IPS-18a (cell line): ENCODE results near the gene DNAJC9.

Source experiments
- H3K27ac ChIP-seq: one replicate; pipeline ENCODE4 v1.5.1; 2013; ENCODE audit warnings: low read length
- H3K27me3 ChIP-seq: one replicate; pipeline ENCODE4 v1.6.1; 2013; ENCODE audit warnings: mild to moderate bottlenecking, low read length; ENCODE audit not compliant: control insufficient read depth, insufficient read depth
- H3K36me3 ChIP-seq: one replicate; pipeline ENCODE4 v1.6.1; 2013; ENCODE audit warnings: low read depth, low read length; ENCODE audit not compliant: control insufficient read depth
- H3K4me1 ChIP-seq: one replicate; pipeline ENCODE4 v1.6.1; 2013; ENCODE audit warnings: low read depth, low read length; ENCODE audit not compliant: control insufficient read depth
- H3K4me3 ChIP-seq: one replicate; pipeline ENCODE4 v1.5.1; 2013; ENCODE audit warnings: low read length
- H3K9ac ChIP-seq: one replicate; pipeline ENCODE4 v1.6.1; 2013; ENCODE audit warnings: mild to moderate bottlenecking, low read length, moderate library complexity
- H3K9me3 ChIP-seq: one replicate; pipeline ENCODE4 v1.6.1; 2013; ENCODE audit warnings: low read depth, low read length; ENCODE audit not compliant: control insufficient read depth

Gene DNAJC9

GRCh38 chr10:73232887-73233286, 14.2 kb downstream of the DNAJC9 start:
- H3K4me1 ChIP-seq = no peaks in the 10 kb centered on the region
- no peak overlapping the region for H3K9ac ChIP-seq
- H3K9me3 ChIP-seq = no peaks in the 10 kb centered on the region
- H3K4me3 ChIP-seq = no peak overlapping the region
- H3K27ac ChIP-seq = no peak overlapping the region
- no peaks in the 10 kb centered on the region for H3K27me3 ChIP-seq
- H3K36me3 ChIP-seq = peaks cover 22% of the 10 kb centered on the region

- Histone ChIP-seq H3K4me1 (no peaks in the 10 kb centered on the region), H3K4me3 (no peak overlapping the region), H3K27me3 (no peaks in the 10 kb centered on the region), H3K36me3 (peaks cover 6% of the 10 kb centered on the region), H3K9me3 (no peaks in the 10 kb centered on the region), H3K27ac (no peak overlapping the region), H3K9ac (no peak overlapping the region)
Observed at GRCh38 chr10:73229567-73229966, 17.5 kb downstream of the DNAJC9 start.

GRCh38 chr10:73228247-73228646, 18.8 kb downstream of the DNAJC9 start:
- Histone ChIP-seq H3K27ac (no peak overlapping the region), H3K36me3 (no peaks in the 10 kb centered on the region), H3K9ac (no peak overlapping the region), H3K4me3 (no peak overlapping the region), H3K4me1 (no peaks in the 10 kb centered on the region), H3K27me3 (no peaks in the 10 kb centered on the region), H3K9me3 (no peaks in the 10 kb centered on the region)

- Histone ChIP-seq H3K9me3 (no peaks in the 10 kb centered on the region), H3K4me1 (no peaks in the 10 kb centered on the region), H3K36me3 (no peaks in the 10 kb centered on the region), H3K27me3 (no peaks in the 10 kb centered on the region), H3K27ac (no peak overlapping the region), H3K9ac (no peak overlapping the region), H3K4me3 (no peak overlapping the region)
Observed at GRCh38 chr10:73226663-73227062, 20.4 kb downstream of the DNAJC9 start.

- no peaks in the 10 kb centered on the region for H3K36me3 ChIP-seq
- no peaks in the 10 kb centered on the region for H3K9me3 ChIP-seq
- H3K27me3 ChIP-seq = no peaks in the 10 kb centered on the region
- H3K9ac ChIP-seq = no peak overlapping the region
- H3K27ac ChIP-seq = no peak overlapping the region
- no peak overlapping the region for H3K4me3 ChIP-seq
- no peaks in the 10 kb centered on the region for H3K4me1 ChIP-seq
Observed at GRCh38 chr10:73225518-73225917, 21.5 kb downstream of the DNAJC9 start.

- Histone ChIP-seq H3K36me3 (peaks cover 3% of the 10 kb centered on the region), H3K9ac (no peak overlapping the region), H3K4me1 (no peaks in the 10 kb centered on the region), H3K4me3 (no peak overlapping the region), H3K9me3 (no peaks in the 10 kb centered on the region), H3K27ac (no peak overlapping the region), H3K27me3 (no peaks in the 10 kb centered on the region)
Observed at GRCh38 chr10:73220989-73221388, 26.1 kb downstream of the DNAJC9 start.

- peaks cover 3% of the 10 kb centered on the region for H3K36me3 ChIP-seq
- H3K9me3 ChIP-seq = no peaks in the 10 kb centered on the region
- no peaks in the 10 kb centered on the region for H3K4me1 ChIP-seq
- H3K9ac ChIP-seq = no peak overlapping the region
- H3K27me3 ChIP-seq = no peaks in the 10 kb centered on the region
- H3K4me3 ChIP-seq = no peak overlapping the region
- H3K27ac ChIP-seq = no peak overlapping the region
Observed at GRCh38 chr10:73219384-73219783, 27.7 kb downstream of the DNAJC9 start.

GRCh38 chr10:73218431-73219191, 28.4 kb downstream of the DNAJC9 start:
- Histone ChIP-seq H3K4me3 (no peak overlapping the region), H3K27ac (no peak overlapping the region), H3K36me3 (peaks cover 3% of the 10 kb centered on the region)

GRCh38 chr10:73217628-73218027, 29.4 kb downstream of the DNAJC9 start:
- H3K9ac ChIP-seq = no peak overlapping the region
- no peaks in the 10 kb centered on the region for H3K9me3 ChIP-seq
- H3K27ac ChIP-seq = no peak overlapping the region
- no peak overlapping the region for H3K4me3 ChIP-seq
- H3K27me3 ChIP-seq = no peaks in the 10 kb centered on the region
- no peaks in the 10 kb centered on the region for H3K4me1 ChIP-seq
- H3K36me3 ChIP-seq = peaks cover 3% of the 10 kb centered on the region

More at GRCh38 chr10:73218431-73219191, 28.4 kb downstream of the DNAJC9 start:
- Histone ChIP-seq H3K9me3 (no peaks in the 10 kb centered on the region), H3K9ac (no peak overlapping the region), H3K27me3 (no peaks in the 10 kb centered on the region), H3K4me1 (no peaks in the 10 kb centered on the region)

GRCh38 chr10:73215749-73216148, 31.3 kb downstream of the DNAJC9 start:
- H3K4me3 ChIP-seq = no peak overlapping the region
- H3K27ac ChIP-seq = no peak overlapping the region
- no peaks in the 10 kb centered on the region for H3K4me1 ChIP-seq
- no peaks in the 10 kb centered on the region for H3K27me3 ChIP-seq
- H3K9me3 ChIP-seq = no peaks in the 10 kb centered on the region
- no peak overlapping the region for H3K9ac ChIP-seq
- H3K36me3 ChIP-seq = peaks cover 3% of the 10 kb centered on the region

GRCh38 chr10:73211106-73211811, 35.8 kb downstream of the DNAJC9 start:
- H3K27ac ChIP-seq = no peak overlapping the region
- H3K9ac ChIP-seq = no peak overlapping the region
- H3K27me3 ChIP-seq = no peaks in the 10 kb centered on the region
- H3K4me3 ChIP-seq = no peak overlapping the region
- H3K9me3 ChIP-seq = peaks cover 3% of the 10 kb centered on the region
- no peaks in the 10 kb centered on the region for H3K4me1 ChIP-seq
- H3K36me3 ChIP-seq = no peaks in the 10 kb centered on the region
